ENCODE data around the gene SYDE1.

SYDE1 gene

DNA sequence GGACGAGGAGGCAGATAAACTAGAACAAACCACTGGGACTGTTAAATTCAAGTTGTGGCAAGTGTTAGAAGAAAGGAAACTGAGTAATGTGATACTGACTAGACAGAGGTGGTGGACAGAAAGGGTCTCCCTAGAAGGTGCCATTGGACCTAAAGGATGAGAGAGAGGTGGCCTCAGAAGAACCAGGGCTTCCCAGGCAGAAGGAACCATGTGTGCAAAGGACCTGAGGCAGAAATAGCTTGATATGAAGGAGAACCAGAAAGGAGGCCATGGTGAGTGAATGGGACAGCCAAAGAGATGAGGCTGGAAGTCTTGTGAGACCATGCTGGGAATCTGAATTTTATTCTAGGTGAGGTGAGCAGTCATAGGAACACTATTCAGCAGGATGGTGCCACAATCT, 2.8 kb upstream of the SYDE1 start:
- Histone ChIP-seq H3K4me1 (ENCODE audit: insufficient read depth, low read length, severe bottlenecking) (no peaks in the 10 kb centered on the region), H3K36me3 (ENCODE audit: insufficient read depth, low read length) (no peaks in the 10 kb centered on the region), H2AFZ (ENCODE audit: low read length) (no peak overlapping the region), H4K20me1 (ENCODE audit: insufficient read depth, low read length) (no peaks in the 10 kb centered on the region), H3K79me2 (ENCODE audit: insufficient read depth, low read length) (no peaks in the 10 kb centered on the region), H3K9me3 (ENCODE audit: low read length) (no peaks in the 10 kb centered on the region), H3F3A (ENCODE audit: insufficient read depth, low read length) (no peaks in the 10 kb centered on the region), H3K9me2 (ENCODE audit: low read depth, low read length) (no peaks in the 10 kb centered on the region), H3K27me3 (ENCODE audit: insufficient read depth, low read length) (no peaks in the 10 kb centered on the region; the same call in 1 of the 2 replicates), H3K4me3 (ENCODE audit: low read depth, low read length, poor library complexity, severe bottlenecking) (no peak overlapping the region), H3K4me2 (ENCODE audit: low read length) (no peak overlapping the region), H3K27ac (ENCODE audit: low read depth, low read length, poor library complexity, severe bottlenecking) (no peak overlapping the region), H3K9ac (ENCODE audit: low read length) (no peak overlapping the region)
- no peak for TF ChIP-seq EZH2 (IDR thresholded peaks at IDR 0.05; ENCODE audit: borderline replicate concordance, low read length)
- no peak for TF ChIP-seq CTCF (IDR thresholded peaks at IDR 0.05; ENCODE audit: low read length)

DNA sequence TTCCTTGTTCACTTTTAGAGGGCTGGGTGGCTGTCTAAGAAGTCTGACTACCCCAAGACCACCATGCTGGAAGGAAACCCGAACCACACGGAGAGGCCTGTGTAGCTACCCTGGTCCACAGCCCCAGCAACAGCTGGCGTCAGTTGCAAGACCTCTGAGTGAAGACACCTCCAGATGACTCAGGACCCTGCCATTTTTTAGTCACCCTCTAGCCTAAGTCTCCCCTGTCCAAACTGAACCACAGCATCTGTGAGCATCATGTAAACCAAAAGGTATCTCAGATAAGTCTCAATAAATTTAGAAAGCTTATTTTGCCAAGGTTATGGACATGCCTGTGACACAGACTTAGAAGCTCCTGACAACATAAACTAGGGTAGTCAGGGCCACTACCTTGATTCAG, 2.2 kb upstream of the SYDE1 start:
- Histone ChIP-seq H3K9me3 (ENCODE audit: low read length) (no peaks in the 10 kb centered on the region), H3K27ac (ENCODE audit: low read depth, low read length, poor library complexity, severe bottlenecking) (no peak overlapping the region), H3K9ac (ENCODE audit: low read length) (no peak overlapping the region), H2AFZ (ENCODE audit: low read length) (no peak overlapping the region), H3K79me2 (ENCODE audit: insufficient read depth, low read length) (no peaks in the 10 kb centered on the region), H3F3A (ENCODE audit: insufficient read depth, low read length) (no peaks in the 10 kb centered on the region), H3K4me2 (ENCODE audit: low read length) (no peak overlapping the region), H3K4me1 (ENCODE audit: insufficient read depth, low read length, severe bottlenecking) (no peaks in the 10 kb centered on the region), H3K27me3 (ENCODE audit: insufficient read depth, low read length) (no peaks in the 10 kb centered on the region; the same call in 1 of the 2 replicates), H3K4me3 (ENCODE audit: low read depth, low read length, poor library complexity, severe bottlenecking) (no peak overlapping the region), H4K20me1 (ENCODE audit: insufficient read depth, low read length) (no peaks in the 10 kb centered on the region), H3K36me3 (ENCODE audit: insufficient read depth, low read length) (no peaks in the 10 kb centered on the region), H3K9me2 (ENCODE audit: low read depth, low read length) (no peaks in the 10 kb centered on the region)
- TF ChIP-seq CTCF (IDR thresholded peaks at IDR 0.05; ENCODE audit: low read length) (no peak), EZH2 (IDR thresholded peaks at IDR 0.05; ENCODE audit: borderline replicate concordance, low read length) (no peak)

GRCh38 chr19:15108145-15108844, 1.1 kb downstream of the SYDE1 start:
- Histone ChIP-seq H3K9me3 (ENCODE audit: low read length) (no peaks in the 10 kb centered on the region), H4K20me1 (ENCODE audit: insufficient read depth, low read length) (no peaks in the 10 kb centered on the region), H3K9me2 (ENCODE audit: low read depth, low read length) (no peaks in the 10 kb centered on the region), H3K4me2 (ENCODE audit: low read length) (no peak overlapping the region), H3F3A (ENCODE audit: insufficient read depth, low read length) (no peaks in the 10 kb centered on the region), H3K27ac (ENCODE audit: low read depth, low read length, poor library complexity, severe bottlenecking) (no peak overlapping the region), H2AFZ (ENCODE audit: low read length) (no peak overlapping the region), H3K4me1 (ENCODE audit: insufficient read depth, low read length, severe bottlenecking) (no peaks in the 10 kb centered on the region), H3K79me2 (ENCODE audit: insufficient read depth, low read length) (no peaks in the 10 kb centered on the region), H3K27me3 (ENCODE audit: insufficient read depth, low read length) (no peaks in the 10 kb centered on the region; the same call in 1 of the 2 replicates), H3K9ac (ENCODE audit: low read length) (no peak overlapping the region), H3K36me3 (ENCODE audit: insufficient read depth, low read length) (no peaks in the 10 kb centered on the region), H3K4me3 (ENCODE audit: low read depth, low read length, poor library complexity, severe bottlenecking) (no peak overlapping the region)
- no peak for TF ChIP-seq EZH2 (IDR thresholded peaks at IDR 0.05; ENCODE audit: borderline replicate concordance, low read length)
